Stimulated activated CD8-positive, alpha-beta memory T cell treated with anti-CD3 and anti-CD28 coated beads, Interleukin-2, amount 100 ng/mL, for 1 hour (primary cell): ENCODE data around the gene KCNK1.
"Not testable (repeated sequence)": the region's sequence is repeated elsewhere in the genome, so short reads cannot be mapped to it uniquely, and the experiment has no call there.

Source experiments
- DNase-seq, 2 donors: peaks; one replicate each; pipeline ENCODE4 v3.0.0-alpha.2; 2020; ENCODE audit warnings: low read depth in 2 of 2

Gene KCNK1

DNA sequence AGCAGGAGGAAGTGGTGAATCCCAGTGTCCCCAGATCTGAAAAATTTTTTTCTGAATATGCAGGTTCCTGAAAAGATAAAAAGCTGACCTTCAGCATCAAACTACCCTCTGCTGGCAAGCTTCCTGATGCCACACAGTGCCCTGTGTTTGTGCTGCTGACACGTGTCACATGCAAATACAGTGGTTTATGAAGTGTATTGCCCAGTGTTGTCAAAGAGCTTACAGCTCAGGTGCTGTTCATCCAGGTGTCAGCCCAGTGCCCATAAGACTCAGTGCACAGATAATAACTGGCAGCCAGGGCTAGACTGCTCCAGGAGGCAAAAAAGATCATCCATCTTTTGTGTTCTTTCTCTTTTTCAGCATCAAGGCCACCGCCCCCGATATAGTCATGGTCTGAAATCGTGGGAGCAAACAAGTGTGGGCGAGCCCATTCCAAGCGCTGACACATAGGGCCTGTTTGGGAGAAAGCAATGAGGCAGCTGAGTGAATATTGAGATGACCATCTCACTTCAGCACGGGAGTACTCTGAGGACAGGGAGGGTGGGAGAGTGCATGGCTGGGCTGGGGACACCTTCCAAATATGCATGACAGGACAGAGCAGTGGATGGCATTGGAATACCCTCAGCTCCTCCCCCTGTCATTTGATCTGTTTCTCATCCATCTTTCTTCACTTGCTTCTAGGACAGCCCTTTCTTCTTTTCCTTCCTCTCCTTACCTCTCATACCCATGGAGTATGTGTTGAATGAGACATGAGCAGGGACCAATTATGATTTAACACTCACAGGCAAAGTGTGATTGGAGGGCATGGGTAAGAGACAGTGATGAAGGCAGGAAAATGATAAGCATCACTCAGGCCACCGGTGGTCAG is 6.4 kb upstream of the KCNK1 start:
- DNase-seq = no peak

DNA sequence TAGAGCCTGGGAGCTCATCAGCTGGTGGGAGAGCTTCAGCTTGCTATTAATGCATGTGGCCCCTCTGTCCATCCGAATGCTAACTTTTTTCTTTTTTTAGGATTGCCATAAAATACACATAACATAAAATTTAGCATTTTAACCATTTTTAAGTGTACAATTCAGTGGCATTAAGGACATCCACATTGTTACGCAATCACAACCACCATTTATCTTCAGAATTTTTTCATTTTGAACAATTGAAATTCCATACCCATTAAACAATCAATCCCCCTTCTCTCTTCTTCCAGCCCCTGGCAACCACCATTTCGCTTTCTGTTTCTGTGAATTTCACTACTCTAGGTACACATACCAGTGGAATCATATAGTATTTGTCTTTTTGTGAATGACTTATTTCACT is 4.9 kb upstream of the KCNK1 start:
- no peak for DNase-seq

GRCh38 chr1:233609926-233610325 is 4.0 kb upstream of the KCNK1 start:
- DNase-seq = no peak

GRCh38 chr1:233610628-233611027 is 3.3 kb upstream of the KCNK1 start:
- no peak for DNase-seq

DNA sequence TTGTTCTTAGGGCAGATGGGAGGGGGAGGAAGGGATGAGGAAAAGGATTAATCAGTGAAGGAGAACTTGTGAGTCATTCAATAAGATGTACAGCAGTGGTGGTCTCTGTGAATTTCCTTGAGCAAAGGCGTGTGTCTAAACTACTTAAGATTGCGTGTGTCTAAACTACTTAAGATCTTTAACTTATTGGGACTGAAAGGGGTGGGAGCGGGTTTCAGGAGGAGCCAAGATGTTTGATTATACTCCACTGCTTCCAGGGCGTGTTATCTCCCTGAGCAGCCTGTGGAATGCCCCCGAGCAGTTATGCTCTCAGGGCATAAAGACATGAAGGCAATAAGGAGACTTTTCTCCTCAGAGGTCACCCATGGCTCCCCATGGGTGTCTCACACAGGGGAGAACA is 2.5 kb upstream of the KCNK1 start:
- not testable (repeated sequence) for DNase-seq

GRCh38 chr1:233614173-233614742 is 352 bp downstream of the KCNK1 start:
- DNase-seq = no peak

DNA sequence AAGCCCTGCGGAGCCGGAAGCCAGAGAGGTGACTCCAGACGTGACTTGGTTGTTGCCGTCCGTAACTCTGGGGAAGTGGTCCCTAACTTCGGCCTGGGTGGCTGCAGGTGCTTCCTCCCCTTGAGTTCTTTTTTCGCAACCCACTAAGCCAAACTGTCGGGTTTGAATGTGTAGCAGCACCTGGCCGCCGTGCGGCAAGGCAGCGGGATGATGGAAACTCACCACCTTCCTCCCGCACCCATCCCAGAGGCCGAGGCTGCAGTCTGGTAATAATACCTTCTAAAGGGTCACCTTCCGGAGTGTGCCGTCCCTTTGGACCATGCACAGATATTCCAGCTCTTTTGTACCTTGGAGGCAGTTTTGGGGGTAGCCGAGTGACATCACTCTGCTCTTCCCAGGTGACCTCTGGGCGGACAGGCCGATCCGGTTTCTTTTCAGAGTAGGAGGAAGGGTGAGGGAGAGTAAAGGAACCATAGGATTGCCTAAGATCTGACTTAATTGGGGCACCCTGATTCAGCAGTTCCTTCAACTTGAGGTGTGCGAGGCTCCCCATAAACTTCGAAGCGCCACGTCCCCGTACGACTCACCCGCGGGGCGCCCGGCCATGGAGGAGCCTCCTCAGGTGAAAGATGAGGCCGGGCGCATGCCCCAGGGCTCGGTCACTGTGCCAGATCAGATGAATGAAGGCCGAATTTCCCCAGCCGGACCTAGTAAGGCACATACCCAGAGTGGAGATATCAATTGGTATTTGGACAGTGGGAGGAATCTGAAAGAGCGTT is 1.0 kb downstream of the KCNK1 start:
- DNase-seq = no peak

- no peak for DNase-seq
Measured at GRCh38 chr1:233615571-233615970, 1.7 kb downstream of the KCNK1 start.

DNA sequence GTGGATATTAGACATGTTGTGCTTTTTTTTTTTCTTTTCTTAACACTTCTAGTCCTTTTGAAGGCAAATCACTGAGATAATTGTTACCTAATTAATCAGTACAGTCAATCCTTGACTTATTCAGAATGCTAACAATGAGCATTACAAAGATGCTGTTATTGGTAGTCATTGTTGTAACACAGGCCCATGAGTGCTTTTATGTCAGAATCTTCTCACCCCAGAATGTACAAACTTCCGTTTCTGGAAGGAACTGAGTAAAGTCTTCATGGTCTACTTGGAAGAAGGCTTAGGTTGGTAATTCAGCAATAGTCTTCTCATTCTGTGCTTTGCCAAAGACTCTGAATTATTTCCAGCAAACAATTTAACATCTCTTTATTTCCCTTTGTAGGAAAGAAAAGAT is 3.1 kb downstream of the KCNK1 start:
- DNase-seq = no peak

- not testable (repeated sequence) for DNase-seq
Measured at GRCh38 chr1:233619414-233619813, 5.5 kb downstream of the KCNK1 start.

- no peak for DNase-seq
Measured at GRCh38 chr1:233620065-233620464, 6.2 kb downstream of the KCNK1 start.

- DNase-seq = no peak
Measured at GRCh38 chr1:233621923-233622322, 8.0 kb downstream of the KCNK1 start.

GRCh38 chr1:233624289-233624688 is 10.4 kb downstream of the KCNK1 start:
- DNase-seq = no peak

DNA sequence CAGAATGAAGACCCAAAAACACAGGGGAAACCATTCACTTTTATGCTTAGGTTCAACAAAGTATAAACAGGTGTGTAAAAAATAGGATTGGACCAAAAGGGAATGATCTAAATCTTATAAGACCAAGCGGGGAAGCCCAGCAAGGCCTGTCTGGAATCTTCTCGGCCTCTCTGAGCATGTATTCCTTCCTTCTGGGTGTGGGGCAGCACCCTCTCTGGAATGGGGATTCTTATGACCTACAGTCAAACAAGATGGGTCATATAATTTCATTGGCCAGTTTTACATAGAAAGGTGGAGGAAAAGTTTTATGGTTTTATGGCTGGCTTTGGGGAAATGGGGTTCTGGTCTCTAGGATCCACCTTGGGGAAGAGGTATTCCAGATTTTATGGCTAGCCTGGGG is 11.2 kb downstream of the KCNK1 start:
- no peak for DNase-seq

DNA sequence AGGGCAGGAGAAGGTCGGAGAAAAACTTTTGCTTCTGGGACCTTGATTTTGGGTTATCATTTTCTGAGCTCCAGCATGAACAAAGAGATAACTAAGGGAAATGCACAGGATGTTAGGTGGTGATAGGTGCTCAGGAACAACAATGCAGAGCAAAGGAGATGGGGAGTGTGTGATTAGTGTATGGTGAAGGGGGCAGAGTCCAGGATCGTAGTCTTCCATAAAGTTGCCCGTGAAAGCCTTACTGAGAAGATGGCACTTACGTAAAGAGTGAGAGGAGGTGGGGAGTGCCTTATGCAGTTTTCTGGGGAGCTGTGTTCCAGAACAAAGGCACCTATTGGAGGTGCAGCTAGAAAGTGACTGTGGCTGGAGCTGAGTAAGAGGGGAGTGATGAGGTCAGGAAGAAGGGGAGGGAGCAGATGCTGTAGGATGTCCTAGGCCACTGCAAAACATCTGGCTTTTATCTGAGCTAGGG is 11.6 kb downstream of the KCNK1 start:
- DNase-seq = no peak

DNA sequence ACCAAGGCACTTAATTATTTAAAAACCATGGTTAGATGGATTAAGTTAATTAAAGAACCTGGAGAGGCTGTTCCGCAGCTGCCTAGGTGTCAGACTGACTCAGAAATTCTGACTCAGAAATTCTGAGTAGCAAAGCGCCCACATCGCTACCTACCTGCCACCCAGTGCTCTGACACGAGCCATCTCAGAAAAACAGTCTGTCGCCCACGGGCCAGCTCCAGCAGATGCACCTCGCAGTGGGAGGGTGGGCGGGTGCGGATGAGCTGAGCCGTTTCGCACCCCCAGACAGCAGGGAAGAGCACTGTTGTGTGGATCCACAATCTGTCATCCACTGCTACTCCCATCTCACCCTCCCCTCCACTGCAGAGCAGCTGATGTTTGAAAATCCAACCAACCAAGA is 13.5 kb downstream of the KCNK1 start:
- no peak for DNase-seq

DNA sequence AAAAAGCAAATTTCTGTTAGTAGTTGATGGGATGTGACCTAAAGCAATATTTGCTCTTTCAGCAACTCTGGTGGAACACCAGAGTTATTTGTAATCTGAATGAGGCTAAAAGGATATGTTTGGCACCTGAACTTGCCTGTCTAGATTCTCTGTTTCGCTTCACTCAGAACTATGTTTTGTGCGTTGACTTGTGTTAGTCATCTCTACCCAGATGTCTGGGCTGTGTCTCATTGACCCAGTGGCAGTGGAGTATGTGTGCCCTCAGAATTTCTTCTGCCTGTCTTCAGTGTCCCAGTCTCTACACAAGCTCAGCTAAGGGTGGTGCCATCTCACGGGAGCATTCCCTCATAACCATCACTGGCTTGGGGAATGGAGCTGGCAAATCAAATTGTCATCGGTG is 13.9 kb downstream of the KCNK1 start:
- DNase-seq = no peak

GRCh38 chr1:233629305-233629935 is 15.5 kb downstream of the KCNK1 start:
- DNase-seq = no peak

- no peak for DNase-seq
Measured at GRCh38 chr1:233631810-233632405, 18.0 kb downstream of the KCNK1 start.

- no peak for DNase-seq
Measured at GRCh38 chr1:233632436-233632835, 18.5 kb downstream of the KCNK1 start.

DNA sequence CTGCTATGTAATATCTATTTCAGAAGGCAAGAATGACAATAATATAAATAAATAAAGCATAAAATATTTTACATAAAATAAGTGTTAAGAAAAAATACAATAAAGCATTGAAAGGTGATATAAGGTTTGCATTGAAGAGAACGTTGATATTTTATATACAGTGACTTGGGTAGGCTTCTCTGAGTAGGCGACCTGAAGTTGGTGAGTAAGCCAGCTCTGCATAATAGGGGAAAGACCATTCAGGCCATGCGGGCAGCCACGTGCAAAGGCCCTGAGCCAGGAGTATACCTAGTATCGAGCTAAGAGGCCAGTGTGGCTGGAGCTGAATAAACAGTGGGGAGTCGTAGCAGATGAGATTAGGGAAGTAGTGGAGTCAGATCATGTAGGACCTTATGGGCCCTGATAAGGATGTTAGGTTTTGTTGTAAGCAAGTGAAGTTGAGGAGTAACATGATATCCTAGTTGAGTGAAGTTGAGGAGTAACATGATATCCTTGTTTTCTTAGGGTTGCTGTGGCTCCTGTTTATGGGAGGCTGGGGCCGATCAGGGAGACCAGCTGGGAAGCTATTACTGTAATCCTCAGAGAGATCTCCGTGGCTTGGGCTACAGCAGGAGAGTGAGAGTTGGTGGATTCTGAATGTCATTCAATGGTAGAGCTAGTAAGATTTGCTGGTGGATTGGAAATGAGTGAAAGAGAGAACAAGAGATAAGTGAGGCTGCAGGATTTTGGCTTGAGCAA is 22.0 kb downstream of the KCNK1 start:
- DNase-seq = no peak
